PC-3 (cell line): ENCODE data around the gene PLLP.

Experiments used
- CTCF ChIP-seq: fragments of 300-600 bp; sonication (generic); conservative IDR thresholded peaks from 2 replicates; pipeline ENCODE4 v1.5.1; 2017; ENCODE audit warnings: antibody characterized with exemption, low read depth, mild to moderate bottlenecking, low read length
- EZH2 ChIP-seq: fragments of 300-600 bp; sonication (generic); IDR thresholded peaks from one replicate; pipeline ENCODE4 v1.6.1; 2017; ENCODE audit warnings: antibody characterized with exemption, mild to moderate bottlenecking, low read length; ENCODE audit not compliant: unreplicated experiment
- EZH2phosphoT487 ChIP-seq: fragments of 300-600 bp; sonication (generic); IDR thresholded peaks from 2 replicates; pipeline ENCODE4 v1.6.1; 2018; ENCODE audit warnings: mild to moderate bottlenecking, antibody characterized with exemption, low read length, borderline replicate concordance

- TF ChIP-seq CTCF (no peak), EZH2 (no peak), EZH2phosphoT487 (no peak)
Measured at GRCh38 chr16:57303021-57303909, 18.8 kb upstream of the PLLP start.
